Upper lobe of right lung (tissue), 1 donor: ENCODE measurements around the gene KIT. TPM values are rescaled to one million over a fixed set of nuclear protein-coding genes. Genes with fewer than 3 reads are reported as not detected.

Source experiments
- ATAC-seq: fragments of 200-7000 bp; cut with Tn5 transposase; one replicate; pipeline ENCODE4 v1.9.1; 2020; ENCODE audit warnings: mild to moderate bottlenecking, moderate library complexity
- DNase-seq: peaks from one replicate; pipeline ENCODE4 v3.0.0-alpha.2; 2020
- H3K27ac ChIP-seq: fragments of 200-600 bp; one replicate; pipeline ENCODE4 v1.8.0; 2022
- H3K27me3 ChIP-seq: fragments of 200-600 bp; one replicate; pipeline ENCODE4 v1.8.0; 2022; ENCODE audit warnings: mild to moderate bottlenecking
- H3K36me3 ChIP-seq: fragments of 200-600 bp; one replicate; pipeline ENCODE4 v1.8.0; 2022
- H3K4me1 ChIP-seq: fragments of 200-600 bp; one replicate; pipeline ENCODE4 v1.8.0; 2022
- H3K4me3 ChIP-seq: fragments of 200-600 bp; one replicate; pipeline ENCODE4 v1.8.0; 2022; ENCODE audit warnings: mild to moderate bottlenecking
- H3K9me3 ChIP-seq: fragments of 200-600 bp; one replicate; pipeline ENCODE4 v1.8.0; 2022
- CTCF ChIP-seq: fragments of 200-600 bp; IDR thresholded peaks from one replicate; pipeline ENCODE4 v1.8.0; 2022; ENCODE audit warnings: antibody characterized with exemption
- intact Hi-C: fragments of 100-400 bp; cut with DNase I; formaldehyde crosslinking; loops from one replicate; pipeline ENCODE4 v1.11.0; 2022
- total RNA-seq: library from RNA; stranded (reverse); fragmentation: NEBNext Ultra II Directional; extraction: Animal tissue kit (Norgen Biotek cat#: 25700); gene quantifications from one replicate; pipeline ENCODE4 v1.2.1, GENCODE V29; 2021
- donor health status: DM: no; HTN: yes; CAD: no; lungs with severe emphysema.

Gene KIT
- total RNA-seq, 1 donor from 2014 or later: 33.3 TPM

GRCh38 chr4:54717694-54718093, 59.9 kb downstream of the KIT start:
- no peaks in the 10 kb centered on the region for H3K27me3 ChIP-seq
- no peaks in the 10 kb centered on the region for H3K9me3 ChIP-seq
- TF ChIP-seq CTCF: no peak
- H3K27ac ChIP-seq: no peak overlapping the region
- no peak overlapping the region for H3K4me3 ChIP-seq
- intact Hi-C loops: no loop called here
- no peaks in the 10 kb centered on the region for H3K4me1 ChIP-seq
- DNase-seq (no peak), ATAC-seq (no peak)
- no peaks in the 10 kb centered on the region for H3K36me3 ChIP-seq

- Histone ChIP-seq H3K4me3 (no peak overlapping the region), H3K27ac (no peak overlapping the region), H3K27me3 (no peaks in the 10 kb centered on the region), H3K4me1 (no peaks in the 10 kb centered on the region), H3K9me3 (no peaks in the 10 kb centered on the region), H3K36me3 (no peaks in the 10 kb centered on the region)
- ATAC-seq (no peak), DNase-seq (no peak)
- intact Hi-C loops: no loop called here
- no peak for TF ChIP-seq CTCF
Observed at GRCh38 chr4:54719378-54719777, 61.6 kb downstream of the KIT start.

- Histone ChIP-seq H3K27me3 (no peaks in the 10 kb centered on the region), H3K4me3 (no peak overlapping the region), H3K27ac (no peak overlapping the region), H3K36me3 (no peaks in the 10 kb centered on the region), H3K4me1 (no peaks in the 10 kb centered on the region), H3K9me3 (no peaks in the 10 kb centered on the region)
- DNase-seq: no peak
- no peak for ATAC-seq
- intact Hi-C loops: no loop called here
- no peak for TF ChIP-seq CTCF
Observed at GRCh38 chr4:54723220-54723619, 65.5 kb downstream of the KIT start.

- ATAC-seq (no peak), DNase-seq (no peak)
- Histone ChIP-seq H3K4me1 (no peaks in the 10 kb centered on the region), H3K9me3 (no peaks in the 10 kb centered on the region), H3K36me3 (no peaks in the 10 kb centered on the region), H3K27ac (no peak overlapping the region), H3K27me3 (no peaks in the 10 kb centered on the region), H3K4me3 (no peak overlapping the region)
- intact Hi-C loops: no loop called here
- no peak for TF ChIP-seq CTCF
Observed at GRCh38 chr4:54723820-54724219, 66.1 kb downstream of the KIT start.

GRCh38 chr4:54726907-54727306, 69.2 kb downstream of the KIT start:
- Histone ChIP-seq H3K27ac (no peak overlapping the region), H3K4me3 (no peak overlapping the region), H3K9me3 (no peaks in the 10 kb centered on the region), H3K27me3 (no peaks in the 10 kb centered on the region), H3K4me1 (no peaks in the 10 kb centered on the region), H3K36me3 (no peaks in the 10 kb centered on the region)
- ATAC-seq (no peak), DNase-seq (no peak)
- TF ChIP-seq CTCF: no peak
- intact Hi-C loops: no loop called here

GRCh38 chr4:54727346-54727745, 69.6 kb downstream of the KIT start:
- ATAC-seq (no peak), DNase-seq (no peak)
- no peak overlapping the region for H3K4me3 ChIP-seq
- intact Hi-C loops: no loop called here
- no peaks in the 10 kb centered on the region for H3K4me1 ChIP-seq
- no peaks in the 10 kb centered on the region for H3K36me3 ChIP-seq
- H3K9me3 ChIP-seq: no peaks in the 10 kb centered on the region
- TF ChIP-seq CTCF: no peak
- no peaks in the 10 kb centered on the region for H3K27me3 ChIP-seq
- H3K27ac ChIP-seq: no peak overlapping the region
